NCI-H128 (cell line): ENCODE results near the gene ANKRD17.

Experiments used
- DNase-seq: peaks from one replicate; lab custom pipeline; 2025; ENCODE audit not compliant: unreplicated experiment; lab: John Stamatoyannopoulos, UW

ANKRD17 gene

DNA sequence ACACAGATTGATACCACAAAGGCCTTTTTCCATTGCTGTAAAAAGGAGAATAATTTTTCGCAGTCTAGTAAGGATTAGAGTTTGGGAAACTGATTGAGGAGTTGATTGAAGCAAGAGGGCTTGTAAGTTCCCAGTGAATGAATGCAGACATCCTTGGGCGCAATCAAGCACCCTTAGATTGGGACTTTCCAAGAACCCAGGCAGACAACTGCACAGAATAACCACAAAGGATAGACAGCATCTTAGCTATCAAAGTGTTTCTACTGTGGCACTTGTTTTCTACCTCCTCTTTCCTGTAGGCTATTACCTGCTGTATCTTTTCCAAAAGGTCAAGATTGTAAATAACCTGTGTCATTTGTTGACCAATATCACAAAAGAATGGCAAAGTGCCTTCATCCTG is 191.7 kb downstream of the ANKRD17 start:
- no peak for DNase-seq

DNA sequence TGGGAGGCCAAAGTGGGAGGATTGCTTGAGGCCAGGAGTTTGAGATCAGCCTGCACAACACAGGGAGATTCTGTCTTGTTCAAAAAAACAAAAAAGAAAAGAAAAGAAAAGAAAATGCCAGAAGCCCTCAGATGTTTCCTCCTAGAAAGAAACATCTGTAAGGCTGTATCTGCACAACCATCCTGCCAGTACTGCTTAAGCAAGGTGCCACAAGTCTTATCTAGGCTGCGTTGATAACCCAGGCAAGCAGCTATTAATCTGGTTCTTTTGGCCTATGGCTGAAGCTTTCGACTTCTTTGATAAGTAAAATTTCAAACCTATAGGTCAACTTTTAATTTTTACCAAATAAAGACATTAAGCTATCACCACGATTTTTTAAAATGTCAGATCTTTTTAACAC is 192.2 kb downstream of the ANKRD17 start:
- DNase-seq: no peak

DNA sequence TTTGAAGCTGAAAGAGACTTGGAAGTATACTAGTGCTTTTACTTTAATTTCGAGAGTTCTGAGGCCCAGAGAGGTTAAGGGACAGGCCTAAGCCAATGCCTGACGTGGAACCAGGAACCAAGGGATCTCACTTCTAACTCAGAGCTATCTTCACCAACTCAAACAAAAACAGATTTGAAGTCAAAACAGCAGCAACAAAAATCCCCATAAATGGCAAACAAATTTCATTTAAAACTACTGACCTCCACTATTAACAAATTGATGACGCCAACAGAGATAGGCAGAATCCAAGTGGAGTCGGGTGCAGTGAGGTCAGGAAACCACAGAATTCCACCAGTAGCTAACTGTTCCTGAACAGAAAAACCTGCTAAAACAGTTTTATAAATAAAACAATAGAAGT is 194.1 kb downstream of the ANKRD17 start:
- no peak for DNase-seq

DNA sequence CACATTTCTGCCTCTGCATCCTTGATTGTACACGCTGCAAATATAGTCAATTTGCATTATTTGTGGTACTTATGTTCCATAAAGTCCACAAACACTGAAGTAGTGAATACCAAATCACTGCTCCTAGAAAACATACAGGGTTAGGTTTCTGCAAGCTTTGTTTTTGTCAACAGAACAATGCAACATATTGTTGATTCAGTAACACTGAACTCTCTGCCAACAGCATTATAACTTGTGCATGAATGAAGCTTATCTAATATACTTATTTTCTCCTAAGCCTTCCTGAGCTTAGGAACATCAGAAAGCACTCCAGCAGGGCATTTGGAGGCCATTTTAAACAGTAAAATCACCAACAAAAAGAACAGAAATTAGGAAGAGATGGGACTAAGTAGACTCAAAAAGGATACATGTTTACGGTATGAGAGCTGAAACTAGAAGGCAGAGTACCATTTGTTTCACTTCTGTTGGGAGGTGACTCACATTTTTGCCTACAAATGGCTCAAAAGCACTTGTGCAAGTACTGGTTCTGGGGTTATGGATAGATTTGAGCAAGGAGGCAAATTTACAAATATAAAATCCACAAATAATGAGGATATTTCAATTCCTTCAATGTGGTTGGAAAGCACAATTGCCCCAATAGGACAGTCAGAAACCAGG is 203.2 kb downstream of the ANKRD17 start:
- no peak for DNase-seq

DNA sequence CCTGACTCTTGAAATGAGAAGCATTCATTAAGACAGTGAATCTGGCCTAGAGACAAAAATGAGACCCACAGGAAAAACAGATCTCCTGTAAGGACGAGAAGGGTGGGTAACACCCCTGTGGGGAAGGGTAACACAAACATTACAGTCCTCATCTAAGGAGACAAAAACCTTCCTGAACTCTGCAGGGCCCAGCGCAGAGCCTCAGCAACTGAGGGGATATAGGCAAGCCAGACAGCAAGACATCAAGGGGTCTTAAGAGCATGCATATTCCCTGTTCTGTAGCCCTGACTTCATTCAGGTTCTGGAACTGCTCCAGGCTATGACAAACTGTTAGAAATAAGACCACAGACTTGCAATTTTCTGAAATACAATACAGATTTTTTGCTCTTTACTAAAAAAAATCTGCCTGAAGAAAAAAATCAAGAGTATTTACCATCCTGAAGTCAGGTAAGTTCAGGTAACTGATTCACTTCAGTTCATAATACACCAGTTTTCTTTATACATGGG is 204.6 kb downstream of the ANKRD17 start:
- no peak for DNase-seq

DNA sequence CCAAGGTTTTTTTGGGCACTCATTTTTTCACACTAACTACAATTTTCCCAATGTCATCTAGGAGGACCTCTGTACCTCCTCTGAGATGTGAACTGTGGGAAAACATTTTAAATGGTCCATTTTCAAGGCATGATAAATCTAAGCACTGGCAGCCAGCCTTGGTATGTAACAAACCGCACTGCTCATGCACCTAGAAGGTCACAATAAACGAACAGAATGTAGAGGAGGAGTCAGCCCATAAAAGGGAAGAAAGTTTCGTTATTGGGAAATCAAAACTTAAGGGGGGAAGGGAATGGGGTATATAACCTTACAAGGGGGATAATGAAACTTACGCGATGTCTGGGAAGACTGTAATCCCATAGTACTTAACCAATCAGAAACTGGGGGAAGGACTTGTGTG is 205.5 kb downstream of the ANKRD17 start:
- DNase-seq: no peak

DNA sequence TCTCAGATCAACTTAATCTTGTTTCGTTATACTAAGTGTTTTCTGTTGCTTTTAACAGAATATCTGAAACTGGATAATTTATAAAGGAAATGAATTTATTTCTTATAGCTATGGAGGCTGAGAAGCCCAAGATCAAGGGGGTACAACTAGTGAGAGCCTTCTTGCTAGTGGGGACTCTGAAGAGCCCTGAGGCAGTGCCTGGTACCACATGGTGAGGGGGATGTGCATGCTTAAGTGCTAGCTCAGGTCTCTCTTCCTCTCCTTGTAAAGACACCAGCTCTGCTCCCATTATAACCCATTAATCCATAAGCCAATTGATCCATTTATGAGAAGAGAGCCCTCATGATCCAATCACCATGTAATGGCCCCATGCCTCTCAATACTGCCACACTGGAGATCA is 207.0 kb downstream of the ANKRD17 start:
- DNase-seq: no peak

DNA sequence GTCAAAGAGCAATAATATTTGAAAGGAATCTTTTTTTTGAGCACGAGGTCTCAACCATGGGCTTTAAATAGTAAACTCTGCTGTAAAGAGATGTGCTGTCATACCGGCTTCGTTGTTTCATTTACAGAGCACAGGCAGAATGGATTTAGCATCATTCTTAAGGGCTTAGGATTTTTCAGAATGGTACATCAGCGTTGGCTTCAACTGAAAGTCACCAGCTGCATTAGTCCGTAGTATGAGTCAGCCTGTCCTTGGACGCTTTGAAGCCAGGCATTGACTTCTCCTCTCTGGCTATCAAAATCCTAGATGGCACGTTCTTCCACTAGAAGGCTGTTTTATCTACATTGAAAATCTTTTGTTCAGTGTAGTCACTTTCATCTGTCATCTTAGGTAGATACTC is 212.7 kb downstream of the ANKRD17 start:
- no peak for DNase-seq

DNA sequence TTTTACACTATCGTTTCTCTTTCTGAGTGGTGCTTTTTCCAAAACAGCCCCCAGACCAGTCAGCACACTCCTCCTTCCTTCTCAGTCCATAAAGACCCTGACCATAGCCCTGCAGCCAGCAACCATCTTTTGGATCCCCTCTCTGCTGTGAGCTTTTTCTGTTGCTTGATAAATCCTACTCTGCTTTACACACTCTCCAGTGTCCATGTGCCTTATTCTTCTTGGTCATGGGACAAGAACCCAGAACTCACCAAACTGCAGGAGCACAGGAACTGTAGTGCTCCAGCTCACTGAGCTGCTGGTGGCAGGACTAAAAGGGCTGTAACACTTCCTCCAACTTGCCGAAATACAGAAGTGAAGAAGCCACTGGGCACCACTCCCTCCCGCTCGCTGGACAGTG is 221.5 kb downstream of the ANKRD17 start:
- DNase-seq: no peak

DNA sequence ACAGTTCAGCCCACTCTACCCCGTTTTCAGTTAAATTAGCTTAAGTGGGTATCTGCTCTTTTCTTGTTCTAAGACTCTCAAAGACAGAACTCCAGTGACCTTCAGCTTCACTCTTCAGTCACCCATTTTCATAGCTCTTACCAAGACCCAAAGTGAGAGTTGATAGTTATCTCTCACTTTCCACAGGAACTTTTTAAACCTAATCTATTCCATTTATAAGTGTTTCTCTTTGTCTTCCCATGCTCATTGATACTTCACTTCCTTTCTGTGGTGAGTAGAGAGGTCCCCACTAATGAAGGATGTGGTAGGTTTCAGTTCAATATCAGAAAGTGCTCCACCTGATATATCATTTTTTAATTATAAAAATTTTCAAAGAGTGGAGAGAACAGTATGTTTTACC is 222.5 kb downstream of the ANKRD17 start:
- DNase-seq: no peak

DNA sequence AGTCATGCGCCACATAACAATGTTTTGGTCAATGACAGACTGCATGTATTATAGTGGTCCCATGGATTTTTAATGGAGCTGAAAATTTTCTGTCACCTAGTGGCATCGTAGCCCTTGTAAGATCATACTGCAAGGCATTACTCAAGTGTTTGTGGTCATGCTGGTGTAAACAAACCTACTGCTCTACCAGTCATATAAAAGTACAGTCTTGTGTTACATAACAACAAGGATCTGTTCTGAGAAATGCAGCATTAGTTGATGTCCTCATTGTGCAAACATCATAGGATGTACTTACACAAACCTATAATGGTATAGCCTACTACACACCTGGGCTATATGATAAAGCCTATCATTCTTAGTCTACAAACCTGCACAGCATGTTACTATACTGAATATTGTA is 223.7 kb downstream of the ANKRD17 start:
- no peak for DNase-seq

DNA sequence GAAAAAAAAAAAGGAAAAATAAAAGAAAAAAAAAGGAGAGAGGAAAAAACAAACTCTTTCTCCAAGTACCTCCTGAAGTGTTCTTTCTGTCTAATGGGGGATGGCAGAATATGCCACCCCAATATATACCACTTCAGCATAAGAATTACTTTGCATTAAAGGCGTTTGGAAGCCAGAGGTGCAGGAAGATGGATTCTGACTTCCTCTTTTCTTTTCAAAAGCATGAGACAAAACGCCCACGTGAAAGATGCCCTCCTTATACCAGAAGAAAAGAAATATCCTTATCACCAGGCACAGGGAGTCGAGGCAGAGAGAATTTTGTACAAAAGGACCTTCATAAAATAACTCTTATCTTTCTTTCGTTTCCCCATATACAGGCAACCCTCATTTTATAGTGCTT is 230.0 kb downstream of the ANKRD17 start:
- no peak for DNase-seq
